Measurements from ENCODE around the gene MBOAT1. TPM values are rescaled to one million over a fixed set of nuclear protein-coding genes. Genes with fewer than 3 reads are reported as not detected.
"Not testable (repeated sequence)": the region's sequence is repeated elsewhere in the genome, so short reads cannot be mapped to it uniquely, and the experiment has no call there.

The MBOAT1 gene
- total RNA-seq, 1 experiment from 2014 or later, result 9.7 TPM

GRCh38 chr6:20204512-20204894 is 7.8 kb downstream of the MBOAT1 start:
- DNase-seq (ENCODE audit: extremely low read depth, low read depth), result no peak

GRCh38 chr6:20203561-20204511 is 8.4 kb downstream of the MBOAT1 start:
- DNase-seq (ENCODE audit: extremely low read depth, low read depth), result no peak

GRCh38 chr6:20202699-20203302 is 9.5 kb downstream of the MBOAT1 start:
- DNase-seq (ENCODE audit: extremely low read depth, low read depth), result no peak

- DNase-seq (ENCODE audit: extremely low read depth, low read depth), result no peak
Measured at GRCh38 chr6:20202324-20202658, 10.0 kb downstream of the MBOAT1 start.

GRCh38 chr6:20200761-20201630 is 11.3 kb downstream of the MBOAT1 start:
- no peak for DNase-seq (ENCODE audit: extremely low read depth, low read depth)

GRCh38 chr6:20198775-20199174 is 13.5 kb downstream of the MBOAT1 start:
- DNase-seq (ENCODE audit: extremely low read depth, low read depth), result no peak

GRCh38 chr6:20198156-20198774 is 14.0 kb downstream of the MBOAT1 start:
- no peak for DNase-seq (ENCODE audit: extremely low read depth, low read depth)

- no peak for DNase-seq (ENCODE audit: extremely low read depth, low read depth)
Measured at GRCh38 chr6:20197251-20197650, 15.0 kb downstream of the MBOAT1 start.

GRCh38 chr6:20192625-20193024 is 19.6 kb downstream of the MBOAT1 start:
- no peak for DNase-seq (ENCODE audit: extremely low read depth, low read depth)

- no peak for DNase-seq (ENCODE audit: extremely low read depth, low read depth)
Measured at GRCh38 chr6:20191992-20192391, 20.3 kb downstream of the MBOAT1 start.

- DNase-seq (ENCODE audit: extremely low read depth, low read depth), result no peak
Measured at GRCh38 chr6:20188630-20189075, 23.6 kb downstream of the MBOAT1 start.

- no peak for DNase-seq (ENCODE audit: extremely low read depth, low read depth)
Measured at GRCh38 chr6:20186981-20187380, 25.3 kb downstream of the MBOAT1 start.

GRCh38 chr6:20183706-20184105 is 28.6 kb downstream of the MBOAT1 start:
- DNase-seq (ENCODE audit: extremely low read depth, low read depth), result no peak

- DNase-seq (ENCODE audit: extremely low read depth, low read depth), result no peak
Measured at GRCh38 chr6:20182926-20183521, 29.2 kb downstream of the MBOAT1 start.

- no peak for DNase-seq (ENCODE audit: extremely low read depth, low read depth)
Measured at GRCh38 chr6:20182069-20182468, 30.2 kb downstream of the MBOAT1 start.

GRCh38 chr6:20180935-20181334 is 31.3 kb downstream of the MBOAT1 start:
- no peak for DNase-seq (ENCODE audit: extremely low read depth, low read depth)

- not testable (repeated sequence) for DNase-seq (ENCODE audit: extremely low read depth, low read depth)
Measured at GRCh38 chr6:20179287-20180045, 32.8 kb downstream of the MBOAT1 start.

GRCh38 chr6:20178327-20178726 is 33.9 kb downstream of the MBOAT1 start:
- DNase-seq (ENCODE audit: extremely low read depth, low read depth), result no peak

GRCh38 chr6:20175810-20176410 is 36.4 kb downstream of the MBOAT1 start:
- DNase-seq (ENCODE audit: extremely low read depth, low read depth), result no peak
